ENCODE data around the gene NFASC.
A peak's percentile ranks its signal among the peaks of the same experiment; 100 is the strongest.

The NFASC gene

DNA sequence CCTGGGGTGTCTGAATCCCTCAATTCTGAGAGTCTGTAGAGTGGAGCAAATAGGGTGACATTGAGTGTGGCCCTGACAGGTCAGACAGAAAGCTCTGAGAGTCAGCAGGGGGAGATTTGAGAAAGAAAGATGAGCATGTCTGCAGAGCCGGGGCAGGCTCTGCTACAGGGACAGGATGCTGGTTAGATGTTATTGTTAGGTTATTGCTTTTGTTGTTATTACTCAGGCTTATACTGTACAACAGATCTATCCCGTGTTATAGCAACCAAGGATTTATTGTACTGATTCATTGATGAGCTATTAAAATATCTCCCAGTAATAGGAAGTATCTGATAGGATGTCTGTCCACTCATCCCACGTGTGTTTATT is 59.5 kb downstream of the NFASC start:
- DNase-seq = no peak

GRCh38 chr1:204931313-204931712 is 60.7 kb downstream of the NFASC start:
- no peak for DNase-seq

GRCh38 chr1:204931768-204932572 is 61.3 kb downstream of the NFASC start:
- no peak for DNase-seq

- DNase-seq = no peak
Measured at GRCh38 chr1:204932573-204932909, 61.9 kb downstream of the NFASC start.

GRCh38 chr1:204935155-204935554 is 64.5 kb downstream of the NFASC start:
- DNase-seq = no peak

DNA sequence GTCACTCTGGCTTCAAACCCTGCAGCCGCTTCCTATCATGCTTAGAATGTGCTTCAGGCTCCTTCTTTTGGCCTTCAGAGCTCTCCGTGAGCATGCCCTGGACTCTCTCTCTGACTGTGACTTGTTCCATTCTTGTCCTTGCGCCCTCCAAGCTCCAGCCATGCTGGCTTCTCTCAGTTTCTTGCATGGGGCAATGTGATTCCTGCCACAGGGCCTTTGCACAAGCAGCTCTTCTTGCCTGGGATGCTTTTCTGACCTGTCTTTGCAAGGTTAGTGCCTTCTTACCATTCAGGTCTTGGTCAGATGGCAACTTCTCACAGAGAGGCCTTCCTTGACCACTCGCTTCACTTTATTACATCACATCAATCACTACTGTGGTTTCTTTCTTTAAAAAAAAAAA is 66.1 kb downstream of the NFASC start:
- no peak for DNase-seq

- no peak for DNase-seq
Measured at GRCh38 chr1:204937901-204938300, 67.2 kb downstream of the NFASC start.

- DNase-seq = no peak
Measured at GRCh38 chr1:204940591-204940990, 69.9 kb downstream of the NFASC start.

DNA sequence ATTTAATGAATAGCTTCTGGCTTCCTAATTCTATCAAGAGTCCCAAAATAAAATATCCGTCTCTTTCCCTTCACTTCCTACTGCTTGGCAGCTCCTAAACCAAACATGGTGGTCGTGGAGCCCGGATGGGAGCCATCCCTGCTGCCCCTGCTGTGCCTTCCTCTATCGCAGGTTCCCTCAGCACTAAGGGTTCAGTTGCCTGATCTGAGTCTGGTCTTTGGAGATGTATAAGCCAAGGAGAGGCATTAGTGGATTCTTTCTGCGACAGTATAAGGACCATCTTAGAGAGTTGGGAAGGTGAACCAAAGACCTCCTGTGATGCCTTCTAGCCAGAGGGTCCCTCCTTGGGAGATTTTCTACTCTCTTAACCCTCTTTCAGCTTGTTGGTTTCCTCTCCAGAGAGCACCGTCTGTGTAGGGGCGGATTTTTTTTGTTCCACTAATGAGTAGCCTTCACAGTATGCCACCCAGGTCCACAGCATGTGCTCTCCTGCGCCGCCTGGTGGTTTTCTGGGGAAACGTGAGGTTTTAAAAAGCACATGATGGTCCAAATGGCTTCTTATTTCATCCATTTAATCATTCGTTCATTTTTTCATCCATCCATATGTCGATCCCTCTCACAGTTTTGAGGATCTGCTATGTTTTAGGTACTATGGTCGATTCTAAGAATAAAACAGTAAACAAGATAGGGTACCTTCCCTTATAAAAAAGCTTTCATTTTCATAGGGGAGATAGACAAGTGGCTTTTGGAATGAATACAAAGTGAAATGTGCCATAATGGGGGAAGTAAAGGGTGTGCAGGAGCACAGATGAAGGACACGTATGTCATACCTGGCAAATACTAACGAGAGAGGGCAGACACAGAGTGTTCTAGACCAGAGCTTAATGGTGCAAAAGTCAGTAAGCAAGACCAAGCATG is 71.0 kb downstream of the NFASC start:
- peak; percentile 77 for DNase-seq

DNA sequence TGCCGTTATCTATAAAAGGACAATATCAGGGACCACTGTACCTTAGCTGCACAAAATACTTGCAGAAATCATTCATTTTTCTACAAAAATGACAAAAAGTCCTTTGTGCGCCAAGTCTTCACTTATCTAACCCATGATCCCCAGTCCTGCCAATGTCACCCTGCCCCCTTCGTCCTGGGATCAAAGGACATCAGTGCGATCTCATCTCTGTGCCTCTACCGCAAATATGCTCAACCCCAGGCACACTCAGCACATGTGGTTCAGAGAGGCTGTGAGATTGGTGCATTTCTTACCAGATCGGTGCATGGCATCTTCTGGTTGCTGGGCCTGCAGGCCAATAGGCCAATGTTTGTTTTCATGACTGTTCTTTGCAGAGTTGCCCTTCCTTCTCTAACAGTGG is 72.8 kb downstream of the NFASC start:
- no peak for DNase-seq

DNA sequence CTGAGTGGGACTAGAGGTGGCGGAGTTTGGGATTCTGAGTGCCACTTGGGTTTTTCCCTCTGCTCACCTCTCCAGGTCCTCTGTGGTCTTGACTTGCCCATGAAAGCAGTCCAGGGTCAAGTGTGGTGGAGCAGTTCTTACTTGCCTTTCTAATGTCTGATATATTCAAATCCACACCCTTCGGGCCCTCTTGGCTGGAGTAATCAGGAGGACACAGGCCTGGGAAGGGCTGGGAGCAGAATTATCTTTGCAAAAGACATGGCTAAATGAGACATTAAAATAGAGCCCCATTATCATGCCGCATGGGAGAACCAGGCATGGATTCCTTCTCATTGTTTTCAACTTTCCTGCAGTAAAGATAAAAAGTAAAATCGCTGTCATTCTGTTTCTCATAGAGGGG is 74.0 kb downstream of the NFASC start:
- no peak for DNase-seq

- DNase-seq = no peak
Measured at GRCh38 chr1:204945565-204945977, 74.9 kb downstream of the NFASC start.

- DNase-seq = no peak
Measured at GRCh38 chr1:204946640-204947039, 76.0 kb downstream of the NFASC start.

DNA sequence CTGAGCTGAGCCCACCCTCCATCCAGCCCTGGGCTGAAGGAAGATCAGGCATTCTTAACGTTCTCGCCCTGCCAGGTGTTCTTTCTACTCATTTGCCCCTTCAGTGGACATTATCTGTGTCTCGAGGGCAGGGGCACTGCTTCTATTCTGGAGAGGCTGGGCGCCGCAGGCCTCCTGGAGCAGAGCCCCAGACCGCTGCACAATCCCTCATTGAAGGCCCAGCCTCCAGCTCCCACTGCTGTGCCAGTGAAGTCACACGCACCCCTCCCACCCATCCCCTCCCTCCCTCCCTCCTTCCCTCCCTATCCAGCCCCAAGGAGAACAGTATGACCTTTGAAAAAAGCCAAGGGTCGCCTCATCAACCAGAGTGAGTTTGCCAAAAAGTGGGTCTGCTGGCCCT is 76.7 kb downstream of the NFASC start:
- DNase-seq = no peak

DNA sequence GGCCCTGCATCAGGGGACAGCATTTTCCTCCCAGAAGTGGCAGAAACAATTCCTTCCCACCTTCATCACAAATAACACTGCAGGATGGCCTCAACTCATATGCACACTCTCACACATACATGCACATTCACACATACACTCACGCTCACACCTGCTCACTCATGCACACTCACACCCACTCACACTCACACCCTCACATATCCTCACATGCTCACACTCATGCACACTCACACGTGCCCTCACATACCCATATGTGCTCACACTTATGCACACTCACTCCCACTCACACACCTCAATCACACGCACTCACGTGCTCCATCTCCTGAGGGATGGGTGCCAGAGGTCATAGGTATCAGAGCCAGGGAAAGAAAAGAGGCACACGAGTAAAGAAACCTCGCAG is 77.1 kb downstream of the NFASC start:
- DNase-seq = no peak

DNA sequence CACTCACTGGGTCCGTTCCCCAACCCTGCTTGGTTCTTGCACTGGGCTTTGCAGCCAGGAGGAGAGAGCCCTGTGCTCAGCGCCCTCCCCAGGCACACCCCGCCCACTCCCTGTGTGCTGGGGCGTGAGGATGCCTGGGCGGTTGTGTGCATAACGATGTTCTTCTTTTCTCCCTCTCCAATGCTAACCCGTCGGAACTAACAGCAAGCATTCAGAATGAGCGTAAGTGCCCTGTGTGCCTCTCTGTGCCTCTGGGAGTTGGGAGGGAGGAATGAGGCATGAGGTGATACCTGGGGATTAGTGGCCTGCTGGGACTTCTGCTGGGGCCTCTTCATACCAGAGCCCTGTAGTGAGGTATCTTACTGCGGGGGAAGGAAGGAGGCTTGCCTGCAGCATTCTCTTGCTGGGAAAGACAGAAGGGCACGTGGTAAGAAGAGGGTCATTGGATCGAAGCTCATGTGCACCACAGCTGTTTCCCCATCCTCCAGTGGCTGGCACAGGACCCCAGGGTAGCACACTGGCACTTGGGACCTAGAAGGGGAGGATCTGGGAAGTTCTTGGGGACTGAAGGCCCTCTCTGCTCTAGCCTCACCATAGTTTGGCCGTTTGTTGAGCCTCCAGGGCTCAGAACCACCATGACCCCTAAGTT is 79.8 kb downstream of the NFASC start:
- no peak for DNase-seq

GRCh38 chr1:204958317-204959307 is 88.0 kb downstream of the NFASC start:
- DNase-seq = no peak

- no peak for DNase-seq
Measured at GRCh38 chr1:204959374-204959773, 88.7 kb downstream of the NFASC start.

GRCh38 chr1:204959836-204960235 is 89.2 kb downstream of the NFASC start:
- DNase-seq = no peak

DNA sequence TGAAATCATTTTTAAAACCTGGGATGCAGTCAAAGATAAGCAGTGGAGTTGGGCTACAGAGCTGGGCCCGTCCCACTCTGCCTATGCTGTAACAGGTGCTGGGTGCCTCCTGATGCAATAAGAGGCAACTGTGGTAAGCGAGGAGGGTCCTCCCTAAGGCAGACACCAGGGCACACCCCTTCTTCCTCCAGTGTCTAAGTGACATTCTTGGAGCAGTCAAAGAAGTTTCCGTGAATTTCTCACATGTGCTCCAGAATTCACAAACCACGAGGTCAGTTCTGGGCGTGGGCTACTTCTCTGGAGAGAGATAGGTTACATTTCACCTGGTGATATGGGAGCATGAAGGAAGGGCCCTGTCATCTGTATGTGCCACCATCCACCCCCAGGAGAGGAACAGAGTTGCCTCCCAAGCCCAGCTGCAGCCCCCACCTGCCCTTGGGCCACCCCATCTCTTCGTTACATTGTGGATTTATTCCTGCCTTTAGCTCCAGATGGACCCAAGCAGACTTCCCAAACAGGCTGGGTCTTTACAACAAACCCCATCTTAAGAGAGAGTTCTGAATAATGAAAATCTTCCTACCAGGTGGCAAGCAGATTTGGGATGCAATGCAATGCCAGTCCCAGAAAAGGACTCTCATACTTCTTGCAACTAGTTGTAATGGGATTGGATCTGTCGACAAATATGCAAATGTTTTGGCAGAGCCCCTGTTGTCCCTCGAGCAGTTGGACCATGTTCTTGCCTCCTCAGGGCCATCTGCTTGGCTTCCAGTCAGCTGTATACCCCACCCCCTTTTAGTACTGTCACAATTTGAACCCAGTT is 89.9 kb downstream of the NFASC start:
- DNase-seq = no peak

DNA sequence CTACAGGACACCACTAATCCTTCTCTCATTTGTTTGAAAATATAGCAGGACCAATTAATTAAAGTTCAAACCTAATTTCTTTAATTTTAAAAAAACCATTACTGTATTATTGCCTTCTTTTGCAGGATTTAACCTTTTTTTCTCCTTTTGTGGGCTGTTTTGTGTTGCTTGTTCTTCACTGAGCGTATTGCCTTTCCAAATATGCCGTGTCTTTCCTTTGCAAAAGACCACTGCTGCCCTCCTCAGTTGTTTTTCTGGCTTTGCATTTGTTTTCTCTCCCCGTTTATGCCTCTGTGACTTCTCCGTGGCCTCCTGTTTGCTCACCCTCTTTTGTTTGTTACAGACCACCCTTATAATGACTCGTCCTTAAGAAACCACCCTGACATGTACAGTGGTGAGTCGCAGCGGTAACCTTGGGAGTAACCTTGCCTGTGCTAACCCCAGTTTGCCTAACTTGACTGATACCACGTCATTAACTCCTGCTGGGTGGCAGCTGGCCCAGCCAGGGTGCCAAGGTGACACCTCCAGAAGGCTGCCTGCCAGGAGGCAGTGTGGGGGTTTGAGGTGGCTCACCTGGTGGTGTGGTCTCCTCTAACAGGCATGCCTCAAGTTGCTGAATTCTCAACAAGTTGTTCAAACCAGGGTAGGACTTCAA is 91.2 kb downstream of the NFASC start:
- no peak for DNase-seq
